Measurements from ENCODE around the gene ZNF132. TPM values are rescaled to one million over a fixed set of nuclear protein-coding genes. Genes with fewer than 3 reads are reported as not detected.
A peak's percentile ranks its signal among the peaks of the same experiment; 100 is the strongest.

The ZNF132 gene
- total and polyA plus RNA-seq, 9 of the 15 experiments (the other 6 are each of a cell fraction or from before 2014, with no cell fraction given): 0.03 to 0.42 (median 0.10) TPM; not detected in 5

GRCh38 chr19:58392945-58393724, 46.8 kb downstream of the ZNF132 start (continued):
- no peak for TF ChIP-seq IRF1 (CRISPR knock-in tag; IDR thresholded peaks at IDR 0.05; ENCODE audit: borderline replicate concordance)
- TF ChIP-seq, protein P1, sequence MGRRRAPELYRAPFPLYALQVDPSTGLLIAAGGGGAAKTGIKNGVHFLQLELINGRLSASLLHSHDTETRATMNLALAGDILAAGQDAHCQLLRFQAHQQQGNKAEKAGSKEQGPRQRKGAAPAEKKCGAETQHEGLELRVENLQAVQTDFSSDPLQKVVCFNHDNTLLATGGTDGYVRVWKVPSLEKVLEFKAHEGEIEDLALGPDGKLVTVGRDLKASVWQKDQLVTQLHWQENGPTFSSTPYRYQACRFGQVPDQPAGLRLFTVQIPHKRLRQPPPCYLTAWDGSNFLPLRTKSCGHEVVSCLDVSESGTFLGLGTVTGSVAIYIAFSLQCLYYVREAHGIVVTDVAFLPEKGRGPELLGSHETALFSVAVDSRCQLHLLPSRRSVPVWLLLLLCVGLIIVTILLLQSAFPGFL (CRISPR knock-in tag; IDR thresholded peaks at IDR 0.05): no peak
- no peak for TF ChIP-seq EP300 (IDR thresholded peaks at IDR 0.05; ENCODE audit: low read length)
- TF ChIP-seq, protein P2, sequence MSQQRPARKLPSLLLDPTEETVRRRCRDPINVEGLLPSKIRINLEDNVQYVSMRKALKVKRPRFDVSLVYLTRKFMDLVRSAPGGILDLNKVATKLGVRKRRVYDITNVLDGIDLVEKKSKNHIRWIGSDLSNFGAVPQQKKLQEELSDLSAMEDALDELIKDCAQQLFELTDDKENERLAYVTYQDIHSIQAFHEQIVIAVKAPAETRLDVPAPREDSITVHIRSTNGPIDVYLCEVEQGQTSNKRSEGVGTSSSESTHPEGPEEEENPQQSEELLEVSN (IDR thresholded peaks at IDR 0.05; ENCODE audit: borderline replicate concordance in 1 of 2, extremely low read depth in 1 of 2, insufficient read depth in 1 of 2, insufficient read length in 1 of 2, low read depth in 1 of 2, low read length in 1 of 2, poor library complexity in 1 of 2, severe bottlenecking in 1 of 2): no peak
- no peak for TF ChIP-seq ZKSCAN1 (IDR thresholded peaks at IDR 0.05; ENCODE audit: low read depth, low read length)
- no peak for TF ChIP-seq THRB (CRISPR knock-in tag; conservative IDR thresholded peaks at IDR 0.05)
- TF ChIP-seq SUPT5H (IDR thresholded peaks at IDR 0.05): peak; percentile 55; the same call in 1 of the 2 replicates
- TF ChIP-seq RBM22 (IDR thresholded peaks at IDR 0.05; ENCODE audit: low read depth, low read length, poor library complexity, severe bottlenecking): peak; percentile 63
- peak; percentile 67 for TF ChIP-seq POLR2G (IDR thresholded peaks at IDR 0.05; ENCODE audit: low read depth, low read length)
- TF ChIP-seq POLR2A (conservative IDR thresholded peaks at IDR 0.05): peak; percentile 59
- TF ChIP-seq PTBP1 (IDR thresholded peaks at IDR 0.05; ENCODE audit: low read depth, low read length): no peak
- TF ChIP-seq ZMIZ1 (IDR thresholded peaks at IDR 0.05; ENCODE audit: low read depth in 2 of 2, low read length in 2 of 2): no peak
- no peak for TF ChIP-seq KDM4B (IDR thresholded peaks at IDR 0.05; ENCODE audit: borderline replicate concordance in 2 of 2, low read depth in 1 of 2)
- no peak for TF ChIP-seq E4F1 (CRISPR knock-in tag; IDR thresholded peaks at IDR 0.05; ENCODE audit: borderline replicate concordance)

Measured in K562 (cell line).